Measurements from ENCODE around the gene WWP2. TPM values are rescaled to one million over a fixed set of nuclear protein-coding genes. Genes with fewer than 3 reads are reported as not detected.

WWP2 gene
- total and polyA plus RNA-seq, 4 donors, result 26.1 to 86.6 (median 43.4) TPM

- no peak for TF ChIP-seq CTCF (IDR thresholded peaks at IDR 0.05; ENCODE audit: control extremely low read depth, extremely low read depth)
- no peaks in the 10 kb centered on the region for H3K27me3 ChIP-seq (ENCODE audit: control insufficient read depth in 3 of 3, insufficient read depth in 3 of 3, low read length in 2 of 3)
- no peak overlapping the region for H3K27ac ChIP-seq (ENCODE audit: low read depth in 1 of 2, low read length in 1 of 2)
- H3K9me3 ChIP-seq (ENCODE audit: control insufficient read depth in 4 of 4, insufficient read depth in 3 of 4, low read length in 3 of 4), result peaks cover 0 to 4% (median 1%) of the 10 kb centered on the region in 4 donors
- no peak overlapping the region for H3K9ac ChIP-seq (ENCODE audit: insufficient read depth in 1 of 2, low read length in 2 of 2)
- ATAC-seq (ENCODE audit: insufficient read depth, low FRiP score), result no peak
- WGBS, 2 donors, result 96 to 97% methylated on average over 15 of the region's 15 CpGs
- H3K4me3 ChIP-seq, result no peak overlapping the region
- DNase-seq, result no peak
- H3K36me3 ChIP-seq (ENCODE audit: control insufficient read depth in 4 of 4, insufficient read depth in 4 of 4, low read length in 4 of 4), result peaks cover 0 to 27% (median 9%) of the 10 kb centered on the region in 4 donors
- peaks cover 0 to 2% (median 0%) of the 10 kb centered on the region in 5 donors for H3K4me1 ChIP-seq (ENCODE audit: control insufficient read depth in 5 of 5, insufficient read depth in 5 of 5, low read length in 5 of 5)
Measured at GRCh38 chr16:69871708-69872107, 109.6 kb downstream of the WWP2 start.

- no peak overlapping the region for H3K27ac ChIP-seq (ENCODE audit: low read depth in 1 of 2, low read length in 1 of 2)
- no peak for TF ChIP-seq CTCF (IDR thresholded peaks at IDR 0.05; ENCODE audit: control extremely low read depth, extremely low read depth)
- no peak overlapping the region for H3K4me3 ChIP-seq
- 94 to 96% methylated on average over 7 of the region's 7 CpGs for WGBS, 2 donors
- no peaks in the 10 kb centered on the region for H3K27me3 ChIP-seq (ENCODE audit: control insufficient read depth in 3 of 3, insufficient read depth in 3 of 3, low read length in 2 of 3)
- H3K9ac ChIP-seq (ENCODE audit: insufficient read depth in 1 of 2, low read length in 2 of 2), result no peak overlapping the region
- DNase-seq (no peak), ATAC-seq (ENCODE audit: insufficient read depth, low FRiP score) (no peak)
- H3K4me1 ChIP-seq (ENCODE audit: control insufficient read depth in 5 of 5, insufficient read depth in 5 of 5, low read length in 5 of 5), result peaks cover 0 to 2% (median 0%) of the 10 kb centered on the region in 5 donors
- H3K36me3 ChIP-seq (ENCODE audit: control insufficient read depth in 4 of 4, insufficient read depth in 4 of 4, low read length in 4 of 4), result peaks cover 3 to 30% (median 15%) of the 10 kb centered on the region in 4 donors
- H3K9me3 ChIP-seq (ENCODE audit: control insufficient read depth in 4 of 4, insufficient read depth in 3 of 4, low read length in 3 of 4), result peaks cover 0 to 5% (median 4%) of the 10 kb centered on the region in 4 donors
Measured at GRCh38 chr16:69872888-69873287, 110.8 kb downstream of the WWP2 start.

GRCh38 chr16:69873783-69874182 is 111.7 kb downstream of the WWP2 start:
- Histone ChIP-seq H3K27me3 (ENCODE audit: control insufficient read depth in 3 of 3, insufficient read depth in 3 of 3, low read length in 2 of 3) (no peaks in the 10 kb centered on the region), H3K36me3 (ENCODE audit: control insufficient read depth in 4 of 4, insufficient read depth in 4 of 4, low read length in 4 of 4) (peaks cover 3 to 30% (median 16%) of the 10 kb centered on the region in 4 donors)
- no peak for ATAC-seq (ENCODE audit: insufficient read depth, low FRiP score)

More at GRCh38 chr16:69873783-69874182, 111.7 kb downstream of the WWP2 start:
- Histone ChIP-seq H3K9me3 (ENCODE audit: control insufficient read depth in 4 of 4, insufficient read depth in 3 of 4, low read length in 3 of 4) (peaks cover 0 to 5% (median 4%) of the 10 kb centered on the region in 4 donors), H3K27ac (ENCODE audit: low read depth in 1 of 2, low read length in 1 of 2) (no peak overlapping the region), H3K4me1 (ENCODE audit: control insufficient read depth in 5 of 5, insufficient read depth in 5 of 5, low read length in 5 of 5) (peaks cover 0 to 2% (median 0%) of the 10 kb centered on the region in 5 donors), H3K9ac (ENCODE audit: insufficient read depth in 1 of 2, low read length in 2 of 2) (no peak overlapping the region), H3K4me3 (no peak overlapping the region)
- 83 to 91% methylated on average over 3 of the region's 3 CpGs for WGBS, 2 donors
- no peak for DNase-seq
- no peak for TF ChIP-seq CTCF (IDR thresholded peaks at IDR 0.05; ENCODE audit: control extremely low read depth, extremely low read depth)
